Stimulated activated effector memory CD8-positive, alpha-beta T cell treated with anti-CD3 and anti-CD28 coated beads, Interleukin-12 subunit alpha, Interleukin-12 subunit beta, amount 100 ng/mL, for 72 hours (primary cell): ENCODE data around the gene NLRP2B.
"Not testable (repeated sequence)": the region's sequence is repeated elsewhere in the genome, so short reads cannot be mapped to it uniquely, and the experiment has no call there.

Source experiments
- ATAC-seq: fragments of 150-1000 bp; cut with Tn5 transposase; 2 replicates; pipeline ENCODE4 v1.10.0; 2021
- DNase-seq, 2 donors: peaks; one replicate each; pipeline ENCODE4 v3.0.0; 2021 to 2022; ENCODE audit warnings: low spot score in 2 of 2
- H3K27ac Mint-ChIP-seq: one replicate; pipeline ENCODE4 v1.8.0; 2022; ENCODE audit warnings: mild to moderate bottlenecking, mixed read lengths
- H3K36me3 Mint-ChIP-seq: one replicate; pipeline ENCODE4 v1.8.0; 2022; ENCODE audit warnings: mild to moderate bottlenecking, mixed read lengths
- H3K4me1 Mint-ChIP-seq: one replicate; pipeline ENCODE4 v1.8.0; 2022; ENCODE audit warnings: mixed read lengths
- H3K4me3 Mint-ChIP-seq: one replicate; pipeline ENCODE4 v1.8.0; 2022; ENCODE audit warnings: mild to moderate bottlenecking, mixed read lengths
- H3K9me3 Mint-ChIP-seq: one replicate; pipeline ENCODE4 v1.8.0; 2022; ENCODE audit warnings: mixed read lengths

The NLRP2B gene

GRCh38 chrX:57680160-57680559 is at the start of gene NLRP2B:
TSS of gene NLRP2B (minus strand) at chrX:57680260.
- ATAC-seq (no peak), DNase-seq (no peak)
- Mint-ChIP-seq H3K4me3 (no peak within 1 kb of the TSS), H3K4me1 (no peaks in the 10 kb centered on the region), H3K27ac (no peak within 1 kb of the TSS), H3K36me3 (no peaks in the 10 kb centered on the region), H3K9me3 (no peaks in the 10 kb centered on the region)

GRCh38 chrX:57725995-57726394 is 45.9 kb upstream of the NLRP2B start:
- H3K36me3 Mint-ChIP-seq, H3K4me1 Mint-ChIP-seq, H3K4me3 Mint-ChIP-seq, H3K27ac Mint-ChIP-seq, ATAC-seq, H3K9me3 Mint-ChIP-seq: not testable (repeated sequence)
- DNase-seq = peak in 1 of 2 donors; percentile 42

GRCh38 chrX:57681341-57681740 is 1.3 kb upstream of the NLRP2B start:
- ATAC-seq (no peak), DNase-seq (no peak)
- H3K4me1 Mint-ChIP-seq = no peaks in the 10 kb centered on the region
- no peaks in the 10 kb centered on the region for H3K36me3 Mint-ChIP-seq
- H3K4me3 Mint-ChIP-seq = no peak overlapping the region
- H3K27ac Mint-ChIP-seq = no peak overlapping the region
- peaks cover 2% of the 10 kb centered on the region for H3K9me3 Mint-ChIP-seq

GRCh38 chrX:57678686-57679428 is 1.2 kb downstream of the NLRP2B start:
- ATAC-seq (no peak), DNase-seq (no peak)
- H3K27ac Mint-ChIP-seq = no peak overlapping the region
- H3K36me3 Mint-ChIP-seq = no peaks in the 10 kb centered on the region
- no peaks in the 10 kb centered on the region for H3K4me1 Mint-ChIP-seq
- no peak overlapping the region for H3K4me3 Mint-ChIP-seq
- peaks cover 4% of the 10 kb centered on the region for H3K9me3 Mint-ChIP-seq

- ATAC-seq (no peak), DNase-seq (no peak)
- Mint-ChIP-seq H3K27ac (no peak overlapping the region), H3K4me1 (no peaks in the 10 kb centered on the region), H3K9me3 (peaks cover 6% of the 10 kb centered on the region), H3K36me3 (no peaks in the 10 kb centered on the region), H3K4me3 (no peak overlapping the region)
Observed at GRCh38 chrX:57677132-57677858, 2.8 kb downstream of the NLRP2B start.

GRCh38 chrX:57675320-57675719 is 4.7 kb downstream of the NLRP2B start:
- no peak overlapping the region for H3K4me3 Mint-ChIP-seq
- H3K9me3 Mint-ChIP-seq = peaks cover 6% of the 10 kb centered on the region
- no peak overlapping the region for H3K27ac Mint-ChIP-seq
- no peak for DNase-seq
- no peaks in the 10 kb centered on the region for H3K36me3 Mint-ChIP-seq
- H3K4me1 Mint-ChIP-seq = no peaks in the 10 kb centered on the region
- ATAC-seq = no peak

GRCh38 chrX:57674861-57675260 is 5.2 kb downstream of the NLRP2B start:
- Mint-ChIP-seq H3K9me3 (peaks cover 6% of the 10 kb centered on the region), H3K4me1 (no peaks in the 10 kb centered on the region), H3K4me3 (no peak overlapping the region), H3K36me3 (no peaks in the 10 kb centered on the region), H3K27ac (no peak overlapping the region)
- no peak for ATAC-seq
- no peak for DNase-seq

- ATAC-seq (no peak), DNase-seq (no peak)
- Mint-ChIP-seq H3K4me1 (no peaks in the 10 kb centered on the region), H3K36me3 (no peaks in the 10 kb centered on the region), H3K4me3 (no peak overlapping the region), H3K27ac (no peak overlapping the region), H3K9me3 (peaks cover 5% of the 10 kb centered on the region)
Observed at GRCh38 chrX:57669961-57670360, 10.1 kb downstream of the NLRP2B start.

- no peaks in the 10 kb centered on the region for H3K4me1 Mint-ChIP-seq
Observed at GRCh38 chrX:57667010-57667409, 13.1 kb downstream of the NLRP2B start.

GRCh38 chrX:57655065-57655464 is 25.0 kb downstream of the NLRP2B start:
- Mint-ChIP-seq H3K27ac (no peak overlapping the region), H3K36me3 (no peaks in the 10 kb centered on the region), H3K4me1 (no peaks in the 10 kb centered on the region), H3K9me3 (no peaks in the 10 kb centered on the region), H3K4me3 (no peak overlapping the region)
- DNase-seq (no peak), ATAC-seq (no peak)

More at GRCh38 chrX:57667010-57667409, 13.1 kb downstream of the NLRP2B start:
- Mint-ChIP-seq H3K9me3 (no peaks in the 10 kb centered on the region), H3K36me3 (no peaks in the 10 kb centered on the region), H3K27ac (no peak overlapping the region), H3K4me3 (no peak overlapping the region)
- ATAC-seq (no peak), DNase-seq (no peak)

GRCh38 chrX:57652705-57653104 is 27.4 kb downstream of the NLRP2B start:
- Mint-ChIP-seq H3K4me1 (no peaks in the 10 kb centered on the region), H3K4me3 (no peak overlapping the region), H3K27ac (no peak overlapping the region), H3K9me3 (no peaks in the 10 kb centered on the region), H3K36me3 (no peaks in the 10 kb centered on the region)
- DNase-seq (no peak), ATAC-seq (no peak)

- Mint-ChIP-seq H3K9me3 (no peaks in the 10 kb centered on the region), H3K36me3 (no peaks in the 10 kb centered on the region), H3K4me1 (no peaks in the 10 kb centered on the region), H3K27ac (no peak overlapping the region), H3K4me3 (no peak overlapping the region)
- DNase-seq = no peak
- ATAC-seq = no peak
Observed at GRCh38 chrX:57651169-57651919, 28.7 kb downstream of the NLRP2B start.

GRCh38 chrX:57647020-57647419 is 33.0 kb downstream of the NLRP2B start:
- no peaks in the 10 kb centered on the region for H3K36me3 Mint-ChIP-seq
- ATAC-seq (no peak), DNase-seq (no peak)
- no peaks in the 10 kb centered on the region for H3K4me1 Mint-ChIP-seq
- H3K27ac Mint-ChIP-seq = no peak overlapping the region
- H3K9me3 Mint-ChIP-seq = peaks cover 2% of the 10 kb centered on the region
- no peak overlapping the region for H3K4me3 Mint-ChIP-seq

- Mint-ChIP-seq H3K36me3 (no peaks in the 10 kb centered on the region), H3K27ac (no peak overlapping the region), H3K4me1 (no peaks in the 10 kb centered on the region), H3K9me3 (peaks cover 12% of the 10 kb centered on the region), H3K4me3 (no peak overlapping the region)
- DNase-seq (no peak), ATAC-seq (no peak)
Observed at GRCh38 chrX:57643698-57644097, 36.4 kb downstream of the NLRP2B start.

- H3K27ac Mint-ChIP-seq = no peak overlapping the region
- no peak overlapping the region for H3K4me3 Mint-ChIP-seq
- no peaks in the 10 kb centered on the region for H3K4me1 Mint-ChIP-seq
- H3K9me3 Mint-ChIP-seq = peaks cover 15% of the 10 kb centered on the region
- ATAC-seq (no peak), DNase-seq (no peak)
- H3K36me3 Mint-ChIP-seq = no peaks in the 10 kb centered on the region
Observed at GRCh38 chrX:57641338-57641737, 38.7 kb downstream of the NLRP2B start.

GRCh38 chrX:57640674-57641016 is 39.4 kb downstream of the NLRP2B start:
- no peak overlapping the region for H3K4me3 Mint-ChIP-seq
- no peaks in the 10 kb centered on the region for H3K4me1 Mint-ChIP-seq

More at GRCh38 chrX:57640674-57641016, 39.4 kb downstream of the NLRP2B start:
- Mint-ChIP-seq H3K36me3 (no peaks in the 10 kb centered on the region), H3K27ac (no peak overlapping the region), H3K9me3 (peaks cover 17% of the 10 kb centered on the region)
- DNase-seq (no peak), ATAC-seq (no peak)
